GM19043 (cell line): ENCODE measurements around the gene GJD2.

Source experiments
- ATAC-seq: cut with Tn5 transposase; IDR thresholded peaks from one replicate; pipeline ENCODE4 v1.9.1; 2021; ENCODE audit warnings: low read depth; ENCODE audit not compliant: unreplicated experiment

The GJD2 gene

GRCh38 chr15:34754674-34755418 lies at the start of gene GJD2:
Gene GJD2, minus strand, starts transcription at chr15:34754998. Its CDS starts 510 bp downstream, at chr15:34754488.
- ATAC-seq, result no peak

GRCh38 chr15:34804113-34804512 lies 49.3 kb upstream of the GJD2 start:
- ATAC-seq, result no peak

GRCh38 chr15:34802803-34803750 lies 48.3 kb upstream of the GJD2 start:
- ATAC-seq, result no peak

GRCh38 chr15:34802371-34802770 lies 47.6 kb upstream of the GJD2 start:
- ATAC-seq, result no peak

DNA sequence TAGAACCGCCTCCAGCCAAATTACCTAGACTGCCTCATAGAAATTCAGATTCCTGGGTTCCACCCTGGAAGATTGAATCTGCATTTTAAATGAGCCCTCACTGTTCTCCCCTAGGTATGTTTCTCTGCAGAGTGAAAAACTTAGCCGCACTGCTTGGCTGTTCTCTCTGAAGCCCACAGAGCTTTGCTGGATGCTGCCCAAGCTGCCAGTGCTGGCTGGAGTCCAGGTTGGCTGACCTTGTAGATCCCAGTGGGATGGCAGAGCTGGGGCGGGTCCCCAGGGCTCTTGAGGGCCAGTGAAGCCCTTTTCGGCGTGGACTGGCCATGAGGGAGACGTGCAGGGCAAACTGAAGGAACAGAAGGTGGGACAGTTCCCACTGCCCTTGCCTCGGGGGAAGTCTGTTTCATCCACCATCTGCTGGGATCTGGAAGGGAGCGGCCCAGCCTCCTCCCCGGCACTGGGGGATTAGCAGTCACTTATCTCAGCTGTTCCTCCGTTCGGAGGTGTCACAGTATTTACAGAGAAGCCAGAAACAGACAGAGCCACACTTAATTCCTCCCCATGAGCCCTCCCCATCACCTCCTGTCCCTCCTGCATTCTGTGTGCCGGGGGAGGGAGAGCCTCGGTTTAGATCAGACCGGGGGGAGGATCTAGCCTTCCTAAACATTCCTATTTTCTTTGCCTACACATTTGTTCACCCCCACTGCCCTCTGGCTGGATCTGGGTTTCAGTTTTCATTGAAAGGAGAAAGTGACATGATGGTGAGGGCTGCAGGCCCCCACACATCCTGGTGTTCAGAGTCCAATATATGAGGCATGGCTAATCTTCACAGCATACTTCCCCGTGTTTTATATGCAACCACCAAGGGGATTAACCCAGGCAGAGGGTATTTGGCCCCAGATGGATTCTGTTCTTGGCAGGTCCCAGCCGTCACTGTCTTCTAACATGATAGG lies 44.6 kb upstream of the GJD2 start:
- ATAC-seq, result no peak

GRCh38 chr15:34796847-34797435 lies 42.1 kb upstream of the GJD2 start:
- ATAC-seq, result no peak

- ATAC-seq, result no peak
Measured at GRCh38 chr15:34795267-34796081, 40.7 kb upstream of the GJD2 start, which contains the start of gene ACTC1. Gene ACTC1, minus strand, starts transcription at chr15:34795549. Its CDS starts 741 bp downstream, at chr15:34794808.

DNA sequence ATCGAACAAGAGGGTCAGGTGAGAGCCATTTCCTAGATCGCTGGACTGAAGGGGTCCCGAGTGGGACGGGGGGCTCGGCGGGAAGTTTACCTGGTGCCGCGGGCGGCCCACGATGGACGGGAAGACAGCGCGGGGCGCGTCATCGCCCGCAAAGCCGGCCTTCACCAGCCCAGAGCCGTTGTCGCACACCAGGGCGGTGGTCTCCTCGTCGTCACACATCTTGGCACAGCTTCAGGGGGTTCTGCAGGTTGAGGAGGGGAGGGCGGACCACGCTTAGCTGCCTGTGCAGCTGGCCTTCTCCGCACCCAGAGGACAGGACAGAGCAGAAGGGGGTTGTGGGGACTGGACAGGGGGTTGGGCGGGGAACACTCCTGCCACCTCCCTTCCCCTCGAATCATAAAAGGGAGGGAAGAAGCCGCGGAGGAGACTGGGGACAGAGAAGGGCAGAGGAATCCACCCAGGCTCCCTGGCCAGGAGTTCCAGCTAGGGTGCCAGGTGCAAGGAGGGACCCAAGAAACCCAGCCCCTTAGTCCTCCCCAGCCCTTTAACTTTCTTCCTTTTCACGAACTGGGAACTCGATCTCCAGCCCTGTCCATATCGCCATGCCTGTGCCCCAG lies 39.9 kb upstream of the GJD2 start:
- ATAC-seq, result no peak

GRCh38 chr15:34793901-34794300 lies 39.1 kb upstream of the GJD2 start:
- no peak for ATAC-seq

DNA sequence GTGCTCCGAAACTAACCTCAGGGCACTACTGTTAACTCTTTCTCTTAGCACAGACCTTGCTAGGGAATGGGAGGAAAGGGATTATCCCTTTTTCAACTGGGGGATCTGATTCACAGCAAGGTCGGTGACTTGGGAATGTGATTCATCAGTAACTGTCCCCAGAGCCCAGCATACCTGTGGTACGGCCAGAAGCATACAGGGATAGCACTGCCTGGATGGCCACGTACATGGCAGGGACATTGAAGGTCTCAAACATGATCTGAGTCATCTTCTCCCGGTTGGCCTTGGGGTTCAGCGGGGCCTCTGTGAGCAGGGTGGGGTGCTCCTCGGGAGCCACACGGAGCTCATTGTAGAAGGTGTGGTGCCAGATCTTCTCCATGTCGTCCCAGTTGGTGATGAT lies 38.3 kb upstream of the GJD2 start:
- ATAC-seq, result no peak

DNA sequence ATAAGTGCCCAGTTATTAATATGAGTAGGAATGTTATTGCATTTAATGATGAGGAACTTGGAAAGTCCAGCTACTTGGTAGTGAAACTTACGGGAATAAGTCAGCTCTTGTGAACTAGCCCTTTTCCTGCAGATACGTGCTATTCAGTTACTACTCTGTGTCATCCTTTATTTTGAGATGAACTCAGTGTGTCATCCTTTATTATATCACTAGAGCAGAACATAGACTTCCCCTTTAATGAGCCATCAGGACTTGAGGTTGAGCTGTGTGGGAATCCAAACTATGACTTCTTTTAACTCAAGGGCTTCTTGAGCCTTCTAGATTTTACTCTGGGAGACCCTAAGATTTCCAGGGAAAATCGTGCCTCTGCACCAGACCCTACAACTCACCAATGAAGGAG lies 36.9 kb upstream of the GJD2 start:
- ATAC-seq, result no peak

DNA sequence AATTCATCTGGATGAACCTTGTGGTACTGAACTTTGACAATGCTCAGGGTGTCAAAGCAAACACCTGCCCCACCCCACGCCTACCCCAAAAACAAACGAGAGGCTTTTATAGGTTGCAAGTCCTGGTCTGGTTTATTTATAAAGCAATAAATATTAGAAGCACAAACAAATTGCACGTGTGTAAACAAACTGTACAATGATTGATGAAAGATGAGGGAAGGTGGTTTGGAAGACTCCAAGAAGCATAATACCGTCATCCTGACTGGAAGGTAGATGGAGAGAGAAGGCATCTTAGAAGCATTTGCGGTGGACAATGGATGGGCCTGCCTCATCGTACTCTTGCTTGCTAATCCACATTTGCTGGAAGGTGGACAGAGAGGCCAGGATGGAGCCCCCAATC lies 35.3 kb upstream of the GJD2 start:
- ATAC-seq, result no peak

DNA sequence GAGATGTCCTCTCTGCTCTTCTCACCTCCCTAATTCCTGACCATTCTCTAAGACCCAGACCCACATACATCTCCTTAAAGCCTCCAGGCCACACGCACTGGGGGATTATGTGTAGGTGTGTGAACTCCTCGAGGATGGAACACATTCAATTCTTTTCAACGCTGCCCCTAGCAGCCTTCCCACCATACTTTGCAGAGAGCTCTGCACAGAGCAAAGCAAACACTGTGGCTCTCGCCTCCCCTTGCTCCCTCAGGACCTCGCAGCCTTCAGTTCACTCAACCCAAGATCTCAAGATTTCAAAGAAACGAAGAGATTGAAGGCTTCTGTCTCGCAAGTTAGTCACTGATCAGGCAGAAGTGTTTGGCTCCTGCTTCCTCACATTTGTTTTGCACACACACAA lies 34.5 kb upstream of the GJD2 start:
- ATAC-seq, result no peak

GRCh38 chr15:34786206-34786605 lies 31.4 kb upstream of the GJD2 start:
- no peak for ATAC-seq

DNA sequence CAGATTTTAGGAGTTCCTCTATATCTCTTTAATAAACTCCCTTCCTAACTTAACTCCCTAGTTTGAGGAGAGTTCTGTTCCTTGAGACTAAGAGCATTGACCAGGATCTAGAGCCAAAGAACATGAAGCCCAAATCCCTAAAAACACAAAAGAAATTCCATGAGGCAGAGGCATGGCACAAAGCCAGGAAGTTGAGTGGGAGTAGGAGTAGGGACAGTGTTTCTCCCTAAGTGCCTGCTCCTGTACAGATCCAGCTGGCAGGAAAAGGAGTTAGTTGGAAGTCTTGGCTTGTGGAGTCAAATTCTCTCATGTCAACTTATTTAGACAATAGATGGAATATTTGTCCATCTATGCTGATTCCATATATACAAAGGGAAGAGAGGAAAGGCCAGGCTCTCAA lies 29.2 kb upstream of the GJD2 start:
- no peak for ATAC-seq

- no peak for ATAC-seq
Measured at GRCh38 chr15:34783431-34783830, 28.6 kb upstream of the GJD2 start.

DNA sequence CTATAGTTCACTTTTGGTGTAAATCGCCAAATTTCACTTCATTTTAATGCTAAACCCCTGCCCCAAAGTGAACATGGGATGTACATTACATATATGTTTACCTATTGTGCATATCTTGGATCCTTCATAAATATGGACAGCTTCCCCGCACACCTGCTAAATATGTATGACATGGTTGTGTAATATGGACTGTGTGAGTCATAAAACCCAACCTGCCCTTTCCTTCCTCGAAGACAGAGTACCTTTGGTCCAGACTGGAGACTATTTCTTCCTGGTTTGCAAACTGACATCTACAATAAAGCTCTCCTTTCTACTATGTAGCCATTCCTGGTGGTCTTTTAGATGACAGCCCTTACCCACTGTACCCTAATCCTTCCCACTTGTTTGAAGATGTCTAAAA lies 28.1 kb upstream of the GJD2 start:
- ATAC-seq, result no peak

DNA sequence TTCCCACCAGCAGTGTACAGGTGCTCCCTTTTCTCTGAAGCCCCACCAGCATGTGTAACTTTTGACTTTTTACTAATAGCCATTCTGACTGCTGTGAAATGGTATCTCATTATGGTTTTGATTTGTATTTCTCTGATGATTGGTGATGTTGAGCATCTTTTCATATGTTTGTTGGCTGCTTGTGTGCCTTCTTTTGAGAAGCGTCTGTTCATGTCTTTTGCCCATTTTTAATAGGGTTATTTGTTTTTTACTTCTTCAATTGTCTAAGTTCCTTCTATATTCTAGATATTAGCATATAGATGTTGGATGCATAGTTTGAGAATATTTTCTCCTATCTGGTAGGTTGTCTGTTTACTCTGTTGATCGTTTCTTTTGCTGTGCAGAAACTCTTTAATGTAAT lies 25.9 kb upstream of the GJD2 start:
- no peak for ATAC-seq

DNA sequence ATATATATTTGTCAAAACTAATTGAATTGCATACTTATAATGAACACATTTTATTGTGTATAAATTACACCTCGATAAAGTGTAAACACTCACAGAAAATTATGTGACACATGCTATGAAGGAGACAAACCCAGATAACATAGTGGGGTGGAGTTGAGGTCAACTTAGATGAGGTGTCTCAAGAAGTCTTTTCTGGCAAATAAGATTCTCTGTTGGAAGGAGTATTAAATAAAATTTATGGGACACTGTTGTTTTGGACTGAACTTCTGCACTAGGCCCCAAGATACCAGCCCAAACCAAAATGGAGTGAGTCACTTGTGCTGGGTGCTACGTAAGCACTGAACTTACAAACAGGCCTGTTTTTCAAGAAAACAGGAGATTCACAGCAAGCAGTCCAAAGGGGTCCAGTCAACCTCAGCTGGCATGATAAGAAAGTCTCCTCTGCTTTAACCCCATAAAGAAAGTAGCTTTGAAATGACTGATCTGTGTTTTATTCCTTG lies 21.9 kb upstream of the GJD2 start:
- no peak for ATAC-seq
